Islet precursor cell (in vitro differentiated cells): ENCODE data around the gene BDKRB2.

ENCODE experiments used
- DNase-seq: peaks from one replicate; pipeline ENCODE4 v3.0.0-alpha.2; 2018

BDKRB2 gene

DNA sequence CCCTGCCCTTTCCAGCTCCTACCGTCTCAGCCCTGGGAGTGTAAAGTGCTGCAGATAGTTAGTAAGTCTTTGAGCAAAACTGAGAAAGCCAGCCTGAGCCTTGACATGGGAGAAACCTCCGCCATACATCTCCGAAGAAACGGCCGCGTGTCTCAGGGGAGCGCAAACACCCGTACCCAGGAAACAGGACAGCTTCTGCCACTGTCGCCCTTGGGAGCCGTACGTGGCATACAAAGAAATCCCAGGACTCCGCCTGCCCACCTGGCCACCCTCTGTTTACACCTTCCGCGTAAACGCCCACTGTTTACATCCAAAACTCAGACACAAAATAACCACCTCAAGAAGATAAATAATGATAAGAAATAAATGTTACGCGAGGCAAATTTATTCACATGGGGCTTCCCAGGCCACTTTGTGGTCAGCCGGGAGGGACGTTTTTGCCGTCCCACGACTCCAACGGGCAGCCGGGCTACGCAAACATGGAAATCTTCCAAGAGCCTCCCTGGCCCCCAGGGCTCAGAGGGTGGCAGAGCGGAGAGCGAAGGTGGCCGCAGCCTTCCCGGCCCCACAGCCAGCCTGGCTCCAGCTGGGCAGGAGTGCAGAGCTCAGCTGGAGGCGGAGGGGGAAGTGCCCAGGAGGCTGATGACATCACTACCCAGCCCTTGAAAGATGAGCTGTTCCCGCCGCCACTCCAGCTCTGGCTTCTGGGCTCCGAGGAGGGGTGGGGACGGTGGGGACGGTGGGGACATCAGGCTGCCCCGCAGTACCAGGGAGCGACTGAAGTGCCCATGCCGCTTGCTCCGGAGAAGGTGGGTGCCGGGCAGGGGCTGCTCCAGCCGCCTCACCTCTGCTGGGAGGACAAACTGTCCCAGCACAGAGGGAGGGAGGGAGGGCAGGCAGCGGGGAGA, at the start of gene BDKRB2:
Gene BDKRB2 (plus strand): TSS at position 689 of the 908 bp plus-strand sequence. CDS start 32,269 bp downstream, outside the sequence.
- peak; percentile 95 for DNase-seq

DNA sequence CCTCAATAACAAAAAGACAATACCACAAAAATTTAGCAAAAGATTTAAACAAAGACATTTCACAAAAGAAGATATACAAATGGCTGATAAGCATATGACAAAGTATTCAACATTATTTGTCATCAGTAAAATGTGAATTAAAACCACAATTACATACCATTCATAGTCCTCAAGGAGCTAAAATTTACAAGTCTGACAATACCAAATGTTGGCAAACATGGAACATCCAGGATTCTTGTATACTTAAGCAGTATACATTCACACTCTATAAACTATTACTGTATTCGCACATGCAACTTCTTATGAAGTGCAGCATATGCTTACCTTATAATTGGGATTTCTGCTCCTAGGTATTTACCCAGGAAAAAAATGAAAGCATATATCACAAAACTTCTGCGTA, 49.7 kb upstream of the BDKRB2 start:
- no peak for DNase-seq

DNA sequence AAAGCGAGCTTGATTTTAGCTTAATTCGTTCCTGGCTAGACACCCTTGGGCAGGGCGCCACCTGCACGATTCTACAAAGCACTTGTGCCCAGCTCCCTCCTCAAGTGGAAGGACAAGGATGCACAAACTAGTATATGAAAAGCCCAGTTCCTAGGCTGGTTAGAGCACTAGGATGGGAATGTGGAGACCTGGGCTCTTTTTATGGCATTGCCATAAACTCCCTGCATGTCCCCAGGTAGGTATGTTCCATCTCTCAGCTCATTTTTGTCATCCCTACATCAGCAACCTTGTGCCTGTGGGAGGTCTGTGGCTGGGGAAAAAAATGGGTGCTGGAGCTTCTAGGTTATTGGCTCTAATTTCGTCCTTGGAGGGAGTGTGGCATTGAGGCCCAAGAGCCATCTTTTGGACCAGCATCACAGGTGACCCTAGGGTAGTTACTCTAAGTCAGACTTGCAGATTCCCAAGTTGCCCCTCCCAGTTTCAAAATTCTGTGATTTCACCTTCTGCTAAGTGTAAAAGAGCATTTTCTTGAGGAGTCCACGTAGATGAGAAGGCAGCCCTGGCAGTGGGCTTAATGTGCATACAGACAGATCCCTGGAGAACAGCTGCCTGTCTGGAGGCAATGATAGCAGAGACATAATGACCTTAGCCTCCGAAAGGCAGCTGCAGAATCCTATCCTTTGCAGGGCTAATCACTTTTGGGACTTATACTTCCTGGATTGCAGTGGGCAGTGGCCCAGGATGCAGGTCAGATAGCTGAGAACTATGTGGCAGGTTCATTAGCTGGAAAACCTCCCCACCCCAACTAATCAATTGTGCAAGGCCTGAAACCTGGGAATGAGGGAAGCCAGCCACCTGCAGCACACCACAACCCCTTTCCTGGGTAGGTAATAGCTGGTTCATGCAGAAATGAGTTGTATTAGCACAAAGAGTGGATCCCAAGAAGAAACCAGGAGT, 47.6 kb upstream of the BDKRB2 start:
- peak; percentile 29 for DNase-seq

DNA sequence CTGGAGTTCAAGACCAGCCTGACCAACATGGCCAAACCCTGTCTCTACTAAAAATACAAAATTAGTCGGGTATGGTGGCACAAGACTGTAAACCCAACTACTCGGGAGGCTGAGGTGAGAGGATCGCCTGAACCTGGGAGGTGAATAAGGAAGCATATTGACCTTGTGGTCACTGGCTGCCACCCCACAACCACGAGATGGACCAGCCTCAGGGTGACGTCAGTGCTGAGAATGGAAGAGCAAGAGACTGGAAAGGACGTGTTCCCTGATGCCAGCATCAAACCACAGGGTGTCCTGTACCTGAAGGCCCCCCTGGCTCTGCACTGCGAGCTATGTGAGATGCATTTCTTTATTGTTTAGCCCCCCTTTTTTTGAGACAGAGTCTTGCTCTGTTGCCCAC, 45.9 kb upstream of the BDKRB2 start:
- DNase-seq, result peak; percentile 38

DNA sequence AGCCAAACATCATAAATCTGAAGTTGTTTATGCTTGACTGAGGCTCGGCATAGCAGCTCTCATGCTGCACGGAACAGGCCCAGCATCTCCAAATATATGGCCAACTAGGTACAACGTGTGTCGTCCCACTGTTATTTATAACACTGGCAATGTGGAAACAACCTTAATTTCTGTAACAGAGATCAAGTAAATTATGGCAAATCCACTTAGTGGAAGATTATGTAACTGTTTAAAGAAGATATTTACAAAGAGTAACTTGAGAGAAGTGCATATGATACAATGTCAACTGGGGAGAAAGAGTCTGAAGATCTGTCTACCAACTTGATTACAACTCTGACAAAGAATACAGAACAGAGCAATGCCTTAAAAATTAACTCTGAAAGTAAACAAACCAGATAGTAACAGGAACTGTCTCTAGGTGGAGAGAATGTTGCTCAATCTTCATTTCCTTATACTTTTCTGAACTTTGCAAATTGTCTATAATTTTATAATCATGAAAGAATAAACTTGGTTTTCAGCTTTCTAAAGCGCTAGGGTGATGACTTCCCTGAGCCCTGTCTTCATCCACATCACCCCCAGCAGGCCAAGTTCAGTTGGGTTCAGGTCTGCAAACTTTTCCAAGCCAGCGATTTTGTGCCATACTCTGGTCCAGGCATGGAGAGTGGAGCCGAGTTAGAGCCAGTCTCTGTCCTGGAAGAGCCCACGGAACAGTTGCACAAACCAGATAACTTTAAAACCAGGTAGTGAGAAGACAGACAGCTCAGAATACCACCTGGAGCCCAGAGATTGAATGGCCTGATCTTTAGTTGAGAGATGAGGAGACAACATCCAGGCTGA, 44.3 kb upstream of the BDKRB2 start:
- no peak for DNase-seq

DNA sequence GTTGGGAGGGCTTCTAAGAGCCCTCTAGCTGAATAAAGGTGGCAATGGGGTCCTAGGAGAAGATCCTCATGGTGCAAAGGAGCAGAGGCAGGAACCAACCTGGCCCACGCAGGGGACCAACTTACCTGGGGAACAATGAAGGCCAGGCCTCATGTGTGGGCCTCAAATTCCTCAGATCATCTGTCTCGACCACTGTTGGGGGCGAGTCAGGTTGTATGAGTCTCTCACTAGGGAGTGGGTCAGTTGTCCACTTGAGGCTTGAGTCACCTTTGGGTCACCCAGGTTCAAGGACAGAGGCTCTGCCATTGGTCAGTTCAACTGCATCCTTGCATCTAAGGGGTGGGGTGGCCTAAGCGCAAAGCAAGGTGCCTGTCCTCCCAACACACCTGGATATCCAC, 43.7 kb upstream of the BDKRB2 start:
- peak; percentile 31 for DNase-seq

DNA sequence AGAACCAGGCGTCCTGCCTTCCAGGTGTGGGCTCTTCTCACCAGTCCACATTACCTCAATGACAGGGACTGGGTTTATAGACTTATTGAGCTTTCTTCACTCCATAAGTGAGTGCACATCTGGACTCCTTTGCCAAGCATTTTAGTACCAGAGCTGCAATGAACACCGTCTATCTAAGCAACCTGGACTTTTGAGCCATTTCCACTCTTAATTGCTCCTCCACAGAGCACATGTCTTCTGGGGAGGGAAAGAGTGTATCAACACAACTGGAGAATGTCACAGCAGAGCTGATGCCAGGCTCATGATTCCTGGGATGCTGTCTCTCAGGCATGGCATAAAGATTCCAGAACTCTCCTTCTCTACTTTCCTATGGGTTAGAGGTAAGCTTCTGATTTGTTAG, 43.0 kb upstream of the BDKRB2 start:
- DNase-seq, result no peak

DNA sequence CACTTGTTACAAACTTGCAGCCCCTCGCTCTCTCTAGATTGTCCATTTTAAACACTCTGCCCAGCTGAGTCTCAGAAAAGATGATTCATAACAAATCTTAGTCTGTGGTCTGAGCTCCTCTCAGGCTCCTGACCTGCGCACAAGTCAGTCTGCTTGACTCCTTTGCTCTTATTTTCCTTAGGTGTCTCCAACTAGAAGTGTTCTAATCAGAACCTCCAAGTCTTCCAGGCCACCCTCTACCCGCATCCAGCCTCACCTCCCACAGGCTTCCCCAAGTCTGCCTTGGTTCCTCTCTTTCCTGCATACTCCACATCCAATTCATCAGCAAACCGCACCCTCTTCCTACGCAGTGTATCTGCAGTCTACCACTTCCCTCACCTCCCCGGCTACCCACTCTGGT, 42.4 kb upstream of the BDKRB2 start:
- DNase-seq, result peak; percentile 39

DNA sequence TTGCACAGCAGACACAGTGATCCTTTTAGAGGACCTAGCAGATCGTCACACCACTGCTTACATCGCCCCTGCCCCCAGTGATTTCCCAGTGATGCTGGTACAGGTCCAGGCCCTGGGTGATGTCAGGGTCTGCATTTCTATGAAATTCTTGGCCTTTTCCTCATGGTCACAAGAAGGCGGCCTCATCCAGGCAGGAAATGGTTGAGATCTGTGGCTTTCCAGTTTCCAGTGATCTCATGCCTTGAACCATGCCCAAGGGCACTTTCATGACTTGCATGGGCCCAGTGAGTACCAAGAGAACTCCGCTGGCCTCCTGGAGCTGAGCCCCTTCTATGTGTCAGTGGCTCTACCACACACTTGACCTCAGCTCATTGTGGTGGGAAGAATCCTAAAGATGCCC, 41.9 kb upstream of the BDKRB2 start:
- peak; percentile 49 for DNase-seq

DNA sequence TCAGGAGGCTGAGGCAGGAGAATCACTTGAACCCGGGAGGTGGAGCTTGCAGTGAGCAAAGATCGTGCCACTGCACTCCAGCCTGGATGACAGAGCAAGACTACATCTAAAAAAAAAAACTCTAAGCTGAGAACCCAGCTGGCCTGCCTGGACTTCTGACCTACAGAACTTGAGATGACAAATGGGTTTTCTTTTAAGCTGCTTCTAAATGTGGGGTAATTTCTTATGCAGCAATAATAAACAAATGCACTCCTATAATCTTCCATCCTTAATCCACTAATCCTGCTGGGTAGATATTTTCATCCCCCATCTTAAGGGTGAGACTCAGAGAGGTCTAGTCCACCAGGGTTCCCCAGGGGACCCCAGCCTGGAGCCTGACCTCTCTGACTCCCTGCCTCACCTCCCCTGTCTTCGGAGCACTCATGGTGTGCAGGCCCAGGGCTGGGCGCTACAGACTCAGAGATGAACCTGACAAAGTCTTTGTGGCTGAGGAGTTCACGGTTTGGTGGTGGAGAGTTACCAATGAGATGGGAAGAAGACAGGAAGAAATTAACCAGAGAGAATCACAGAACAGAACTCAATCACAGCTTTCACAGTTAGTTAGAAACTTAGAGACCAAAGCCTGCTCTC, 39.7 kb upstream of the BDKRB2 start:
- peak; percentile 29 for DNase-seq

DNA sequence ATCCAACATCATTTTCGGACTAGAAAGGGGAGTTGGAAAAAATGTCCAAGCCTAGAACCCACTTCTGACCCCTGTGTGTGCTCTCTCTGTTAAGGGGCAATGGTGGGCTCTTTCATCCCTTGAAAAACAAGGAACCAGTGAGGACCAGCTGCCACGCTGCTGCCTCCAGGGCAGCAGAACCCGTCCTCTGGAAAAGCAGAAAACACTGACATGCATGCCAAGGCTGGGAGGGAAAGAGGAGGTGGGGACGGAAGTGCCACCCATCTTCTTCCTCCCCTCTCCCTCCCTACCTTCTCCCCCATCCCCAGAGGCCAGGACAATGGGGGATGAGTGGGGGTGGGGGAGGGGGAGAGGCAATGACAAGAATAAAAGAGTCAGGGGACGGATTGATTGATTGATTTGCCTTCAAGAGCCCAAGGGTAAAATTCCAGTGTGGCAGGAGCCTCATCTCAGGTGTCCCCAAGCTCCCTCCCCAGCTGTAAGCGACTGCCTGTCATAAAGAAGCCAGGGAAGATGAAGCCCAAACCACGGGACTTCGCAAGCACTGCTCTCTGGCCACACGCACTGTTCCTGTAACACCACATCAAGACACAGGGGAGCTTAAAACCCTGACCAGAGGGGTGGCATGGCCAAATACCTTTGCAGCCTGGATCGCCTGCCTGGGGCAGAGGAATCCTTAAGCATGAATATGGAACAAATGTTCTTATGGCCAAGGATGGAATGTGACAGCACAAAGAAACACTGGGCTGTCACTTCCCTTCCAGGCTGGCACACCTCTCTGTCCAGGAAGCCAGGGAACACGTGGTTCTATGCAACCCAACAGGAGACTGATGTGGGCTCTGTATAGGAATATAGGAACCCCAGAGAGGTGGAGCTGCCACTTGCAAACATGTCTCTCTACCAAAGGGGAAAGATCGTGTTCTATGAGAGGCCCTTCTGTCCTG, 38.9 kb upstream of the BDKRB2 start:
- peak; percentile 45 for DNase-seq

DNA sequence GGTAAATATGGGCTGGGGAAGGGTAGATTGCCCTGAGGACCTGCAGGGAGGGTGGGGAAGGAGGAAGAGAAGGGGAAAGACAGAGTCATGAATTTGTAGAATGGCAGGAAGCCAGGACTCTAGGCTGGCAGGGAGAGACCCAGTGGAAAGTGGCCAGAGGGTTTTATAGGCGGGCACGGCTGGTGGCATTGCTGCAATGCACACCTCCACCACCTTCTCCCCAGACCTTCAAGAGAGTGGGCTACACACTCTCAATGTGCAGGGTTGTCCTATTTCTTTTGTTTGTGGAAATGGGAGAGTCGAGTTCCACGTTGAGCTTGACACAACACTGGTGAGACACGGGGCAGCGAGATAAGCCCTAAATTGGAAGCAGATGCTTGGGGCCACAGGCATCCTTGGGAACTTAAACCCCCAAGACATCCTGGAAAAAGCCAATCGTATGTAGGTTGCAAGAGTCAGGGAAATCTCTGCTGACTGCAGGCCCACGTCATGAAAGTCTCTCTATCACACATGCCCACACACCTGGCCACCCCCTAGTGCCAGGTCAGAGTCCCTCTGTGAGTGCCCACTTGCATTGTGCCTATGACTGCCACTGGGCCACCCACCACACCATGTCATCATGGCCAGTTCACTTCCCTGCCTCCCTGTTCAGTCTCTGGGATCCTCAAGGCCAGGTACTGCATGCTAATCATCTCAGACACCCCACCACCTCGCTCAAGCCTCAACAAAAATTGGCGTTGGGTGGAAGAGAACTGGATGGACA, 38.0 kb upstream of the BDKRB2 start:
- DNase-seq, result peak; percentile 22

DNA sequence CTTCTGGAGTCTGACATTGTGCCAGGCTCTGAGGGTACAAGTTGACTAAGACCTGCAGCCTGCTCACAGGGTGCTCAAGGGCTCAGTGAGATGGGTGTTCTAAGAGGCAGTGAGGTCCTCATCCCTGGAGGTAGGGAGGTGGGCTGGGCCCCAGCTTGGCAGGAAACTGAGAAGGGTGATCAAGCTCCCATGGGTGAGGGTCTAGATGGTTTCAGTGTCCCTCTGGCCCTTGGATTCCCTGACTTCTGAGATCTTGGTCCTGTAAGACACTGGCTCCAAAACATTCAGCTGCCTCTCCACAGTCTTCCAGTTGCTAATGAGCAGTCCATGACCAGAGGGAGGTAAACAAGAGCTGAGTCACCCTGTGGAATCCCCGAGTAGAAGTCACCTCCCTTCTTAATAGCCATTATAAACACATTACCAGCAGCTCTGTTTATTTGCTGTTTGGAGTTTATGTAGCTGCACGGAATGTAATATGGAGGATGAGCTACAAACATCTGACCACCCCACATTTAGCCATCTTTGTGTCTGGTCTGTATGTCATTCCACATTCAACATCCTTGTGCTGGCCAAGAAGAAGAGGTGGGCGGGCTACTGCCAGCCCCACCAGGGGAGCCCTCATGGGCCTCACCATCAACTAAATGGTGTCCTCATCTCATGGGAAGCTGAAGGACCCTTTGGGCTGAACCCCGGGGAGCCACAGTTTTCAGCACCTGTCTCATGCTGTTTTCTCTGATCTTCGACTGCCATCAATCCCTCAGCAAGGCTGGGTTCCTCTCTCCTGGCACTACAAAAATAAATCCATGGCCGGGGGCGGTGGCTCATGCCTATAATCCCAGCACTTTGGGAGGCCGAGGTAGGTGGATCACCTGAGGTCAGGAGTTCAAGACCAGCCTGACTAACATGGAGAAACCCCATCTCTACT, 37.2 kb upstream of the BDKRB2 start:
- DNase-seq, result peak; percentile 75

DNA sequence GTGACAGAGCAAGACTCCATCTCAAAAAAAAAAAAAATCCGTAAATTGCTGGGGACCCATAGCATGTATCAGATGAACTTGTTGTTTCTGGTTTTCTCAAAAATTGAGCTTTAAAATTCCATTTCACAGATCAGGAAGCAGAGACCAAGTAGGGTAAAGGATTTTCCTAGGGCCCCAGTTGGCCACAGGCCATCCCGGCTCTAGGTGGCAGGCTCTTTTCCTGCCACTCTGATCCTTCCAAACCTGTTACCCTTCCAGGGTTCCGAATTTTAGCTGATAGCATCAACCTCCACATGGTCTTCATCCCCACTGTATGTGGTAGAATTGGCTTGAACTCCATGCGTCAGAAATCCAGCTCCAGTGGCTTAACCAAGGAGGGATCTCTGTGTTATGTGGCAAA, 36.1 kb upstream of the BDKRB2 start:
- DNase-seq, result no peak

DNA sequence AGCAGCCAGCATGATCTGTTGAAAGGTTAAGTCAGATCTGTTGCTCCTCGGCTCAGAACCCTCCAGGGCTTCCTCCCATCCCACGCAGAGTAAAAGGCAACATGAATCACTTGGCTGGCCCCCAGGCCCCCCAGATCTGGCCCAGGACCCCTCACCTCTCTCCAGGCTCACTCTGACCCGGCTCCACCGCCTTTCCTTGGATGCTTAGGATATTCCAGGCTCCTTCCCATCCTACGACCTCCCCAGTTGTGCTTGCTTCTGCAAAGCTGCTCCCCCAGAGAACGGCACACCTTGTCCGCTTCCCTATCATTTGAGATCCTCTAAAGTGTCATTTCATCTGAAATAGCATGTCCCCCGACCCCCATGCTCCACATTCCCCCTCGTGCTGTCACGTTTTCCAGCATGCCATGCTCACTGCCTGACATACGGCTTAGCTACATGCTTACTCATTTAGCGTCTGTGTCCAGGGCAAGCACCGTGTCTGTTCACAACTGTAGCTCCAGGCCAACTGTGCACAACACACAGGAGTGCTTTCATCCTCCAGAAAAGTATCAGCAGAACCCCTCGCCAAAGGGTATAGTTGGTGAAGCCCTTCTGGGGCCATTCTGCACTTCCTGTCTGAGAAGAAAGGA, 33.6 kb upstream of the BDKRB2 start:
- no peak for DNase-seq

DNA sequence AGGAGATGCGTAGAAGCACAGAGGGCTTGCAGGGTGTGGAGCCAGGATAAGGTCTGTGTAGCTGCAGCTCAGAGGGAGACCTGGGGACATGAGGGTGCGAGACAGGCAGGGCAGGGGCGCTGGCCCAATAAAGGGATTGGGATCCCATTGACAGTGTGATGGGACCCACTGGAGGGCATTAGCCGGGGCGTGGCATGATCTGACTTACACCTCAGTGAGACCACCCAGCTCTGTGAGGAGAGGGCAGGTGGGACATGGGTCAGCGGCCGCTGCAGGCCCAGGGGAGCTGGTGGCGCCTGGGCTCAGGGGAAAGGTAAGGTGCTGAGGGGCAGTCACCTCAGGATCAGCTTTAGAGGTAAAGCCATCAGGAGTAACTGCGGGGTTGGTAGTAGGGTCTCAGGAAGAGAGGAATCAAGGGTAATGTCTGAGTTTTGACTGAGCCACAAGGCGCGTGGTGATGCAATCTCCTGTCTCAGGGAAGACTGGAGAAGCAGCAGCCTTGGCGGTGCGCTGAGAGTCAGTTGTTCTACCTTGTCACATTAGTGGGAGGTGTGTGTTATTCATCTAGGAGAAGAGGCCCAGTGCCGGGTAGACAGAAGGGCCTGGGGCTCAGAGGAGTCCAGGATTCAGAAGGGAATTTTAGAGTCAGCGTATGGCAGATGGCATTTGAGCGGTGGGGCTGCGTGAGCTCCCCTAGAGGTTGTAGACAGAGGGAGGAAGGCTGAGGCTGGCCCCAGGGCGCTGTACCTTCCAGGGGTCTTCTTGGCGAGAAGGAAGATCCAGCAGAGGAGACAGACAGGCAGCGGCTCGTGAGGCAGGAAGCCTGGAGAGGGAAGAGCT, 30.8 kb upstream of the BDKRB2 start:
- DNase-seq, result no peak

DNA sequence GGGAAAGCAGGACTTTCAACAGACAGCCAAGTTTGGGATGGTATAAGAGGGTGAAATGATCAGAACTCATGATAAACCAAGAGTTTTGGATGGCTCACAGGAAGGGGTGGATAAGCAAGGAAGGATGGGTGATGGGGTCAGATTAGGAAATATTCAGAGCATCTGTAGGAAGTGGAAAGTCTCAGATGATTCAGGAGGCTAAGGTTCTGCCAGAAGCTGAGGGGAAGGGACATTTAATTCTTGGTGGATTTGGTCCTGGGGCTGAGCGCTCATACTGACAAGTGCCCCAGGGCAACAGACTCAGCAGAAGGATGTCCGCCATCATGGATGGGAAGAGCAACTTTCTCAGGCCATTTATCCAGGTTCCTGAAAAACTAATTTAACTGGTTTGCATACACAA, 28.4 kb upstream of the BDKRB2 start:
- DNase-seq, result no peak

DNA sequence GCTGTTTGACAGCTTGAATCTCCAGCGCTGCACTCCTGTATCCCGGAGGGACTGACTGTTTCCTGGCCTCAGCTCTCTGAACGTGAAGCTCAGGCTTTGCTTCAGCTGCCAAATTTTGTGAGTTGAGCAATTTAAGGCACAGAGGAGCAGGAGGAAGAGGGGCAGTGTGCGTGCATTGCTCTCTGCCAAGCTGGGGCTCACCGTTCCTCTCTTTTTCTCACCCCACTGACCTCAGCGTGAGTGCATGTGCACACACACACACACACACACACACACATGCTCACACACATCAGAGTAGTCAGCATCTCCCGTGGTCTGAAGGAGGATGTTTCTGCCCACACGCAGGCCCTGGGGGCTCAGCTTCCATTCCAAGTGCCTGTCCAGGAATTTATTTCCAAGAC, 27.8 kb upstream of the BDKRB2 start:
- no peak for DNase-seq
